ENCODE results near the gene SCGB2A2.

DNA sequence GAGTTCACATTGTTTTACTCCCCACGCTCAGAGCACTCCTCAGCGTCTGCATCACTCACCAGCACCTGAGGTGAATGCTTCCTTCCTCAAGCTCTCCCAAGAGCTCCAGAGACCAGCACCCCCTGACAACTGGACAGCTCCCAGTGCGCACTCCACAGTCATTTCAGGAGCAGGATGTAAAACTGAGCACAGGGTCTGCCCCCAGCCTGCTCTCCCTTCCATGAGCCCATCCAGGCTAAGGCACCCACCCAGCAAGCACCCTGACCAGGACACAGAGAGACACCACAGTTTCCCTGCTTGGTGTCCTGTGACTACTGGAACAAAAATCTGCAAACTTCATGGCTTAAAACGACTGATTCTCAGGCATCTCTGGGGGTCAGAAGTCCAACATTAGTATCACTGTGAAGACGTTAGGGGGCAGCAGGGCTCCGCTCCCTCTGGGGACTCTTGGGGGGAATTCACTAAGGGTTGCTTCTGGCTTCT is 24.6 kb upstream of the SCGB2A2 start:
- TF ChIP-seq, protein P1, sequence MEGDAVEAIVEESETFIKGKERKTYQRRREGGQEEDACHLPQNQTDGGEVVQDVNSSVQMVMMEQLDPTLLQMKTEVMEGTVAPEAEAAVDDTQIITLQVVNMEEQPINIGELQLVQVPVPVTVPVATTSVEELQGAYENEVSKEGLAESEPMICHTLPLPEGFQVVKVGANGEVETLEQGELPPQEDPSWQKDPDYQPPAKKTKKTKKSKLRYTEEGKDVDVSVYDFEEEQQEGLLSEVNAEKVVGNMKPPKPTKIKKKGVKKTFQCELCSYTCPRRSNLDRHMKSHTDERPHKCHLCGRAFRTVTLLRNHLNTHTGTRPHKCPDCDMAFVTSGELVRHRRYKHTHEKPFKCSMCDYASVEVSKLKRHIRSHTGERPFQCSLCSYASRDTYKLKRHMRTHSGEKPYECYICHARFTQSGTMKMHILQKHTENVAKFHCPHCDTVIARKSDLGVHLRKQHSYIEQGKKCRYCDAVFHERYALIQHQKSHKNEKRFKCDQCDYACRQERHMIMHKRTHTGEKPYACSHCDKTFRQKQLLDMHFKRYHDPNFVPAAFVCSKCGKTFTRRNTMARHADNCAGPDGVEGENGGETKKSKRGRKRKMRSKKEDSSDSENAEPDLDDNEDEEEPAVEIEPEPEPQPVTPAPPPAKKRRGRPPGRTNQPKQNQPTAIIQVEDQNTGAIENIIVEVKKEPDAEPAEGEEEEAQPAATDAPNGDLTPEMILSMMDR (IDR thresholded peaks at IDR 0.05): no peak
- no peak for TF ChIP-seq POLR2A (IDR thresholded peaks at IDR 0.05)
